GM23248 (cell line): ENCODE data around the gene MYLK3. TPM values are rescaled to one million over a fixed set of nuclear protein-coding genes. Genes with fewer than 3 reads are reported as not detected.

Experiments used
- DNase-seq: peaks from one replicate; pipeline ENCODE4 v3.0.0-alpha.2; 2015
- H2AFZ ChIP-seq: fragments of 200-600 bp; sonication (generic); 2 replicates; pipeline ENCODE4 v1.6.1; 2016; ENCODE audit warnings: antibody characterized with exemption
- H3F3A ChIP-seq: fragments of 200-600 bp; sonication (generic); 2 replicates; pipeline ENCODE4 v1.6.1; 2016; ENCODE audit warnings: mild to moderate bottlenecking, antibody characterized with exemption, mixed run types; ENCODE audit not compliant: insufficient read depth
- H3K27ac ChIP-seq: fragments of 200-600 bp; sonication (generic); 2 replicates; pipeline ENCODE4 v1.5.1; 2016; ENCODE audit warnings: mild to moderate bottlenecking
- H3K27me3 ChIP-seq: fragments of 200-600 bp; sonication (generic); replicated peaks from 2 replicates; pipeline ENCODE4 v1.6.1; 2016; ENCODE audit warnings: mild to moderate bottlenecking; ENCODE audit not compliant: insufficient read depth
- H3K36me3 ChIP-seq: fragments of 200-600 bp; sonication (generic); 2 replicates; pipeline ENCODE4 v1.6.1; 2016; ENCODE audit warnings: low read depth, mild to moderate bottlenecking
- H3K4me1 ChIP-seq: fragments of 200-600 bp; sonication (generic); 2 replicates; pipeline ENCODE4 v1.6.1; 2016; ENCODE audit warnings: mild to moderate bottlenecking; ENCODE audit not compliant: insufficient read depth
- H3K4me2 ChIP-seq: fragments of 200-600 bp; sonication (generic); one replicate; pipeline ENCODE4 v1.6.1; 2016; ENCODE audit warnings: mild to moderate bottlenecking; ENCODE audit not compliant: unreplicated experiment
- H3K4me3 ChIP-seq: fragments of 200-600 bp; sonication (generic); 2 replicates; pipeline ENCODE4 v1.5.1; 2016; ENCODE audit warnings: mild to moderate bottlenecking
- H3K79me2 ChIP-seq: fragments of 200-600 bp; sonication (generic); 2 replicates; pipeline ENCODE4 v1.6.1; 2016; ENCODE audit warnings: mild to moderate bottlenecking; ENCODE audit not compliant: insufficient read depth
- H3K9ac ChIP-seq: fragments of 200-600 bp; sonication (generic); 2 replicates; pipeline ENCODE4 v1.6.1; 2016; ENCODE audit warnings: mild to moderate bottlenecking
- H3K9me2 ChIP-seq: fragments of 200-600 bp; sonication (generic); 2 replicates; pipeline ENCODE4 v1.6.1; 2016; ENCODE audit warnings: mixed run types, mild to moderate bottlenecking, moderate library complexity; ENCODE audit not compliant: insufficient read depth
- H3K9me3 ChIP-seq: fragments of 200-600 bp; sonication (generic); one replicate; pipeline ENCODE4 v1.6.1; 2017; ENCODE audit warnings: low read depth
- H4K20me1 ChIP-seq: fragments of 200-600 bp; sonication (generic); 2 replicates; pipeline ENCODE4 v1.6.0; 2016; ENCODE audit not compliant: insufficient read depth
- EZH2 ChIP-seq: fragments of 200-600 bp; sonication (generic); IDR thresholded peaks from 2 replicates; pipeline ENCODE4 v1.6.1; 2018; ENCODE audit warnings: antibody characterized with exemption, mild to moderate bottlenecking; ENCODE audit not compliant: insufficient read depth, poor library complexity, severe bottlenecking
- EZH2phosphoT487 ChIP-seq: fragments of 200-600 bp; sonication (generic); IDR thresholded peaks from 2 replicates; pipeline ENCODE4 v1.6.1; 2018; ENCODE audit warnings: antibody characterized with exemption, moderate library complexity, mild to moderate bottlenecking, low read depth; ENCODE audit not compliant: insufficient read depth
- WGBS, 2 experiments: methylation state at CpG; one replicate each; pipeline ENCODE4 v1.1.6; 2015 to 2017; ENCODE audit warnings: low lambda C conversion rate in 2 of 2, low coverage in 1 of 2; ENCODE audit errors: missing lambda C conversion rate in 2 of 2; 5-methylcytosine and 5-hydroxymethylcytosine counted together
- in situ Hi-C: fragments of 300-500 bp; cut with MboI; formaldehyde crosslinking; loops from 2 replicates; pipeline ENCODE4 v1.15.0; 2020
- polyA plus RNA-seq: library from polyadenylated mRNA; unstranded; fragments of >200 nt; fragmentation: Nextera tagmentation; extraction: Ambion mirVana; gene quantifications from 2 replicates; pipeline ENCODE4 v1.2.1, GENCODE V29; 2016
- total RNA-seq: library from RNA; depleted of rRNA; stranded (reverse); fragments of >200 nt; shearing (Covaris generic); gene quantifications from 2 replicates; pipeline ENCODE4 v1.2.3, GENCODE V29; 2014

The MYLK3 gene
- total and polyA plus RNA-seq, 2 experiments from 2014 or later, result not detected

DNA sequence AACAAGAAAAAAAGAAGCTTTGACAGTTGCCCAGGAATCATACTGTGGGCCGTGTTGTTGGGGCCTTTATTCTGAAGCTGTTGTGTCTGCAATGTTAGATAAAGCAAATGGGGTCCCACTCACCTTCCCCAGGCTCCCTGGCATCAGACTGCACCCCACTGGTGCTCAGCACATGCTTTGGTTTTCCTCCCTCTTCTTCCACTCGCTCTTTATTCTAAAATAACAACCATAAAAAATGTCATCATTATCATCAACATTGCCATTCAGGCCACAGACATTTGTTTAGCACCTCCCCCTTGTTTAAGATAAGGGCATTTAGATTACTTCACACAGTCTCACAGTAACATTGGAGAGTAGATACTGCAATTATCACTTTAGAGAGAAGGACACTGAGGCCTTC, 8.2 kb downstream of the MYLK3 start:
- TF ChIP-seq EZH2phosphoT487, result no peak
- no peak for TF ChIP-seq EZH2
- Histone ChIP-seq H3K27ac (no peak overlapping the region), H3K4me3 (no peak overlapping the region), H3K9ac (no peak overlapping the region), H3K27me3 (no peaks in the 10 kb centered on the region), H3K79me2 (no peaks in the 10 kb centered on the region), H3F3A (no peaks in the 10 kb centered on the region), H4K20me1 (no peaks in the 10 kb centered on the region), H3K4me2 (no peak overlapping the region), H3K36me3 (no peaks in the 10 kb centered on the region), H3K9me3 (no peaks in the 10 kb centered on the region), H3K9me2 (no peaks in the 10 kb centered on the region), H3K4me1 (0 out of 2 replicates have a peak, but pooled peaks cover 5% of the 10 kb centered on the region), H2AFZ (no peak overlapping the region)
- DNase-seq, result no peak
- in situ Hi-C loops, result no loop called here
- WGBS, 2 experiments, result 15 to 29% methylated on average over 2 of the region's 2 CpGs

DNA sequence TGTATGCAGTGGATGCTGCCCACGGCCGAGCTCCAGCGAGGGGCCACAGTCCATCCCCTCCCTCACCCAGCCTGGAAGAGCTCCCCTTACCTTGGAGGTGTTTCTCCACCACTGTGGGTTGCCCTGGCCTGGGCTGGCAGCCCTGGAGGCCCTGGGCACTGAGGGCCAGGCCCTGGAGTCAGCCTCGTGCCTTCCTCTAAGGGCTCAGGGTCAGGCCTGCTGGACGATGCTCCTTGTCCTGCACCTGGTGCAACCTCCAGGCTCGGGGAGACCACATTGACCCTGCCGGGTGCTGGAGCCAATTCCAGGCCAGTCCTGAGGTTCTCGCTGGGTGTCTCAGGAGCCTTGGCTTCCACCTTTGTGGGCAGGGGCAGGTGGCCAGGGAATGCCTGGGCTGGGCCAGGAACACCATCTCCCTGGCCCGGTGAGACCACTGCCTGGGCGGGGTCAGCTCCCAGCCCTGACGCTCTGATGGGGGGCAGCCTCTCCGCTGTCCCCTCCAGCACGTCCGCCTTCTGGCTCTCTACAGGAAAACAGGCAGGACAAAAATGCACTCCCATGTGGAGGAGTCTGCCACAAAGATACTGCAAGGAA, 10.4 kb downstream of the MYLK3 start:
- Histone ChIP-seq H4K20me1 (no peaks in the 10 kb centered on the region), H3K79me2 (no peaks in the 10 kb centered on the region), H3K9ac (no peak overlapping the region), H3K4me1 (no peaks in the 10 kb centered on the region), H3K27me3 (no peaks in the 10 kb centered on the region; the same call in 1 of the 2 replicates), H2AFZ (no peak overlapping the region), H3K9me3 (no peaks in the 10 kb centered on the region), H3K4me3 (no peak overlapping the region), H3F3A (no peaks in the 10 kb centered on the region), H3K9me2 (no peaks in the 10 kb centered on the region), H3K27ac (no peak overlapping the region), H3K36me3 (no peaks in the 10 kb centered on the region), H3K4me2 (no peak overlapping the region)
- no peak for DNase-seq
- WGBS, 2 experiments, result 54 to 61% methylated on average over 14 of the region's 14 CpGs
- TF ChIP-seq EZH2phosphoT487 (no peak), EZH2 (no peak)
- in situ Hi-C loops, result no loop called here

DNA sequence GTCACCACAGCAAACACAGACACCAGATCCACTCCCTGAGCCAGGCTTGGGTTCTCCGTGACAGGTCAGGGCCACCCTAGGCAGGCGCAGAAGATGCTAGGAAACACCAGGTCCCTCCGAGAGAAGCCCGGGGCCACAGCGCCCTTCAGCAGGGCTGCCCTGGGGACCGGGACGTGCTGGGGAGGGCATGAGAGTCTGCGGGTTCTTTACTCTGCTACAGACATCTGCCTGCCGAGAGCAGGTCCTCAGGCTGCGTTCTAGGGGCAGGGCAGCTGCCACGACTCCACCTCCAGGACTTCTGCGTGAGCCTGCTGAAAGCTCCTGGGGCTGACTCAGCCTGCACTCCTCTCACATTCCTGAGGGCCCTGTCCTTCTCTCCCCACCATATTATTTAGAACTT, 11.4 kb downstream of the MYLK3 start:
- Histone ChIP-seq H3K9me2 (no peaks in the 10 kb centered on the region), H3K4me3 (no peak overlapping the region), H3K36me3 (no peaks in the 10 kb centered on the region), H3K79me2 (no peaks in the 10 kb centered on the region), H2AFZ (no peak overlapping the region), H3F3A (no peaks in the 10 kb centered on the region), H3K4me2 (no peak overlapping the region), H3K9me3 (no peaks in the 10 kb centered on the region), H4K20me1 (no peaks in the 10 kb centered on the region), H3K27ac (no peak overlapping the region), H3K27me3 (no peaks in the 10 kb centered on the region; the same call in 1 of the 2 replicates), H3K4me1 (no peaks in the 10 kb centered on the region), H3K9ac (no peak overlapping the region)
- TF ChIP-seq EZH2, result no peak
- TF ChIP-seq EZH2phosphoT487, result no peak
- WGBS, 2 experiments, result 46 to 48% methylated on average over 12 of the region's 12 CpGs
- in situ Hi-C loops, result no loop called here
- DNase-seq, result peak; percentile 34

DNA sequence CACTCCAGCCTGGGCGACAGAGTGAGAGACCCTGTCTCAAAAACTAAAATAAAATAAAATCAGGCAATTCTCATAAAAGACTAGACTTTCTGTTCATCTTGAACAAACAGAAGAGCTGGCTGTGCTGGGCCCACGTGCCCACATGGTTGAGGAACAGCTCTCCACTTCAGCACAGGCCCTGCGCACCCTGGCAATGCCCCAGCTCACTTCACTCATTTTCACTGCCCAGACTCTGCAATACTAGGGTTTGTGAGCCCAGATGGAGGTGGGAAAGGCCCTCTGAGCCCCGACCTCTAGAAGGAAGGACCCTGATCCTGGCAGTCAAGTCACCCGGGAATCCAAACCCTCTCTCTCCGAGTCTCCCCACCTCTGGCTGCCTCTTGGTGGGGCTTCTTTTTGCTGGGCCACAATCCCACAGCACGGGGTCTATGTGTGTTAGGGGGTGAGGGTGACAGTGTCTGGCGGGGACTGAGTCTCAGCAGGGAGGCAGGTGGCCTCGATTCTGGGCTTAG, 14.8 kb downstream of the MYLK3 start:
- Histone ChIP-seq H2AFZ (no peak overlapping the region), H3K36me3 (no peaks in the 10 kb centered on the region), H3K27ac (no peak overlapping the region), H3K4me1 (no peaks in the 10 kb centered on the region), H3K79me2 (no peaks in the 10 kb centered on the region), H4K20me1 (no peaks in the 10 kb centered on the region), H3K9me2 (no peaks in the 10 kb centered on the region), H3K9ac (no peak overlapping the region), H3F3A (no peaks in the 10 kb centered on the region), H3K4me2 (no peak overlapping the region), H3K9me3 (no peaks in the 10 kb centered on the region), H3K4me3 (no peak overlapping the region), H3K27me3 (no peaks in the 10 kb centered on the region; the same call in 1 of the 2 replicates)
- 34 to 40% methylated on average over 9 of the region's 9 CpGs for WGBS, 2 experiments
- no peak for DNase-seq
- TF ChIP-seq EZH2, result no peak
- TF ChIP-seq EZH2phosphoT487, result no peak
- in situ Hi-C loops, result no loop called here
